ENCODE results near the gene PCDHGC3.

Gene PCDHGC3

GRCh38 chr5:141513627-141514329 is 38.0 kb downstream of the PCDHGC3 start:
- Histone ChIP-seq H3K79me2 (ENCODE audit: low read length) (0 out of 2 replicates have a peak, but pooled peaks cover 6% of the 10 kb centered on the region), H3K9me3 (replicated peaks; ENCODE audit: insufficient read depth, low read length) (no peaks in the 10 kb centered on the region), H3K4me1 (ENCODE audit: low read length) (peaks cover 49% of the 10 kb centered on the region), H3K27ac (ENCODE audit: low read length) (peak overlapping the region; percentile 83; the same call in 1 of the 2 replicates), H3K9ac (ENCODE audit: low read length) (peak overlapping the region; percentile 59; the same call in 1 of the 2 replicates), H3K27me3 (replicated peaks; ENCODE audit: insufficient read depth, low read length) (no peaks in the 10 kb centered on the region), H2AFZ (ENCODE audit: low read length) (no peak overlapping the region), H4K20me1 (ENCODE audit: insufficient read depth, low read length) (no peaks in the 10 kb centered on the region), H3K36me3 (replicated peaks; ENCODE audit: insufficient read depth, low read length) (no peaks in the 10 kb centered on the region; the same call in none of the 2 replicates), H3F3A (ENCODE audit: insufficient read depth, low read length) (peaks cover 30% of the 10 kb centered on the region), H3K9me2 (replicated peaks; ENCODE audit: insufficient read depth, low read length) (no peaks in the 10 kb centered on the region), H3K4me3 (ENCODE audit: low read length) (peak overlapping the region; percentile 42), H3K4me2 (ENCODE audit: low read depth, low read length) (peak overlapping the region; percentile 79)
- DNase-seq: peak; percentile 78
- no peak for TF ChIP-seq EZH2phosphoT487 (IDR thresholded peaks at IDR 0.05; ENCODE audit: low read length)
- no peak for TF ChIP-seq EZH2 (optimal IDR thresholded peaks at IDR 0.05; ENCODE audit: low read depth, low read length)
- no peak for TF ChIP-seq CTCF (IDR thresholded peaks at IDR 0.05; ENCODE audit: low read length)

GRCh38 chr5:141514330-141515133 is 38.8 kb downstream of the PCDHGC3 start:
- Histone ChIP-seq H3K36me3 (replicated peaks; ENCODE audit: insufficient read depth, low read length) (no peaks in the 10 kb centered on the region; the same call in none of the 2 replicates), H3K9ac (ENCODE audit: low read length) (peak overlapping the region; percentile 22; the same call in 1 of the 2 replicates), H3K4me1 (ENCODE audit: low read length) (peaks cover 44% of the 10 kb centered on the region), H2AFZ (ENCODE audit: low read length) (no peak overlapping the region), H4K20me1 (ENCODE audit: insufficient read depth, low read length) (no peaks in the 10 kb centered on the region), H3K4me2 (ENCODE audit: low read depth, low read length) (peak overlapping the region; percentile 79; the same call in 1 of the 2 replicates), H3K27me3 (replicated peaks; ENCODE audit: insufficient read depth, low read length) (no peaks in the 10 kb centered on the region), H3K79me2 (ENCODE audit: low read length) (no peaks in the 10 kb centered on the region), H3F3A (ENCODE audit: insufficient read depth, low read length) (peaks cover 30% of the 10 kb centered on the region), H3K4me3 (ENCODE audit: low read length) (no peak overlapping the region), H3K9me3 (replicated peaks; ENCODE audit: insufficient read depth, low read length) (no peaks in the 10 kb centered on the region), H3K9me2 (replicated peaks; ENCODE audit: insufficient read depth, low read length) (no peaks in the 10 kb centered on the region), H3K27ac (ENCODE audit: low read length) (peak overlapping the region; percentile 83)
- TF ChIP-seq CTCF (IDR thresholded peaks at IDR 0.05; ENCODE audit: low read length) (no peak), EZH2 (optimal IDR thresholded peaks at IDR 0.05; ENCODE audit: low read depth, low read length) (no peak), EZH2phosphoT487 (IDR thresholded peaks at IDR 0.05; ENCODE audit: low read length) (no peak)
- DNase-seq: no peak

GRCh38 chr5:141515141-141515540 is 39.4 kb downstream of the PCDHGC3 start:
- no peak overlapping the region for H3K9ac ChIP-seq (ENCODE audit: low read length)
- H3K79me2 ChIP-seq (ENCODE audit: low read length): no peaks in the 10 kb centered on the region
- TF ChIP-seq EZH2 (optimal IDR thresholded peaks at IDR 0.05; ENCODE audit: low read depth, low read length) (no peak), EZH2phosphoT487 (IDR thresholded peaks at IDR 0.05; ENCODE audit: low read length) (no peak), CTCF (IDR thresholded peaks at IDR 0.05; ENCODE audit: low read length) (no peak)
- no peaks in the 10 kb centered on the region for H3K27me3 ChIP-seq (replicated peaks; ENCODE audit: insufficient read depth, low read length)
- peak overlapping the region; percentile 83; the same call in 1 of the 2 replicates for H3K27ac ChIP-seq (ENCODE audit: low read length)
- H3F3A ChIP-seq (ENCODE audit: insufficient read depth, low read length): peaks cover 25% of the 10 kb centered on the region
- no peak overlapping the region for H2AFZ ChIP-seq (ENCODE audit: low read length)
- no peak overlapping the region for H3K4me3 ChIP-seq (ENCODE audit: low read length)
- no peak for DNase-seq
- no peaks in the 10 kb centered on the region for H4K20me1 ChIP-seq (ENCODE audit: insufficient read depth, low read length)
- H3K4me1 ChIP-seq (ENCODE audit: low read length): peaks cover 40% of the 10 kb centered on the region
- no peaks in the 10 kb centered on the region for H3K9me3 ChIP-seq (replicated peaks; ENCODE audit: insufficient read depth, low read length)
- H3K4me2 ChIP-seq (ENCODE audit: low read depth, low read length): no peak overlapping the region
- no peaks in the 10 kb centered on the region for H3K9me2 ChIP-seq (replicated peaks; ENCODE audit: insufficient read depth, low read length)
- no peaks in the 10 kb centered on the region; the same call in none of the 2 replicates for H3K36me3 ChIP-seq (replicated peaks; ENCODE audit: insufficient read depth, low read length)

Measured in MM.1S (cell line).